Limb (tissue), 2 donors: ENCODE data around the gene TMCC3.
A peak's percentile ranks its signal among the peaks of the same experiment; 100 is the strongest.
"Not testable (repeated sequence)": the region's sequence is repeated elsewhere in the genome, so short reads cannot be mapped to it uniquely, and the experiment has no call there.

Experiments used
- DNase-seq, 2 donors: peaks; one replicate each; pipeline ENCODE4 v3.0.0-alpha.2; 2016; ENCODE audit errors: extremely low spot score in 2 of 2

Gene TMCC3

GRCh38 chr12:94603434-94604365 is 46.7 kb downstream of the TMCC3 start:
- DNase-seq = no peak

GRCh38 chr12:94602024-94602423 is 48.3 kb downstream of the TMCC3 start:
- DNase-seq = no peak

DNA sequence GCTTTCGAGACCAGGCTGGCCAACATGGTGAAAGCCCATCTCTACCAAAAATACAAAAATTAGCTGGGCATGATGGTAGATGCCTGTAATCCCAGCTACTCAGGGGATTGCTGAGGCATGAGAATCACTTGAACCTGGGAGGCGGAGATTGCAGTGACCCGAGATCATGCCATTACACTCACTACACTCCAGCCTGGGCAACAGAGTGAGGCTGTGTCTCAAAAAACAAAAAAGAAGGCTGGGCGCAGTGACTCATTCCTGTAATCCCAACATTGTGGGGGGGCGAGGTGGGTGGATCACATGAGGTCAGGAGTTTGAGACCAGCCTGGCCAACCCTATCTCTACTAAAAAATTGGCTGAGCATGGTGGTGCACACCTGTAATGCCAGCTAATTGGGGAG is 49.0 kb downstream of the TMCC3 start:
- not testable (repeated sequence) for DNase-seq

GRCh38 chr12:94599189-94599588 is 51.2 kb downstream of the TMCC3 start:
- DNase-seq = no peak

GRCh38 chr12:94597268-94597667 is 53.1 kb downstream of the TMCC3 start:
- DNase-seq = no peak

- DNase-seq = no peak
Observed at GRCh38 chr12:94596596-94596995, 53.8 kb downstream of the TMCC3 start.

DNA sequence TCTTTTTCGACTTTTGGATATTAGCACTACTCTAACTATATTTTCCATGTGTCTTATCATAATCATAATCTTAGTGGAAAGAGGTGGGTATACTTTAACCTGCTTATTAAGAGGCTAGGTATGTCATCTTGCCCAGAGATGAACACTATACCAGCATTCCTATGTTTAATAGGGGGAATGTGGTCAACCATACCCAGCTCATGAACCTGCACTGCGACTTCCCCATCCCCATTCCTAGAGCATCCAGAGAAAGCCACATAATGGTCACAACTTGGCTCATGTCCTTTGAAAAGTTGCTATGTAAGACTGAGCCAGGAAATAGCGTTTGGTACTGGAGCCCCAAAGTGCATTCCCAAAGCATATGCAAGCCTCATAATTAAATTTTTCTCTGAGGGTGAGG is 55.2 kb downstream of the TMCC3 start:
- no peak for DNase-seq

GRCh38 chr12:94594443-94594825 is 55.9 kb downstream of the TMCC3 start:
- no peak for DNase-seq

GRCh38 chr12:94593822-94594442 is 56.4 kb downstream of the TMCC3 start:
- no peak for DNase-seq

DNA sequence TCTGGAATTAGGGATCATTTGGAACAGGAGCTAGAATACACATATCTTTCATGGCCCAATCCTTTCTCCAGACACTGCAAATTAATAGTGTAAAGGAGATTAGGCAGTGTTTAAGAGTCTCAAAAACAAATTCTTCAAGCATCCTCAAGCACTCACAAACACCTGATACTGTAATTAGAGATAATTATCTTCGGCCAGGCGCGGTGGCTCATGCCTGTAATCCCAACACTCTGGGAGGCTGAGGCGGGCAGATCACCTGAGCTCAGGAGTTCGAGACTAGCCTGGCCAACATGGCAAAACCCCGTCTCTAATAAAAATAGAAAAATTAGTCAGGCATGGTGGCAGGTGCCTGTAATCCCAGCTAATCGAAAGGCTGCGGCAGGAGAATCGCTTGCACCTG is 57.6 kb downstream of the TMCC3 start:
- not testable (repeated sequence) for DNase-seq

- no peak for DNase-seq
Observed at GRCh38 chr12:94592080-94592479, 58.3 kb downstream of the TMCC3 start.

DNA sequence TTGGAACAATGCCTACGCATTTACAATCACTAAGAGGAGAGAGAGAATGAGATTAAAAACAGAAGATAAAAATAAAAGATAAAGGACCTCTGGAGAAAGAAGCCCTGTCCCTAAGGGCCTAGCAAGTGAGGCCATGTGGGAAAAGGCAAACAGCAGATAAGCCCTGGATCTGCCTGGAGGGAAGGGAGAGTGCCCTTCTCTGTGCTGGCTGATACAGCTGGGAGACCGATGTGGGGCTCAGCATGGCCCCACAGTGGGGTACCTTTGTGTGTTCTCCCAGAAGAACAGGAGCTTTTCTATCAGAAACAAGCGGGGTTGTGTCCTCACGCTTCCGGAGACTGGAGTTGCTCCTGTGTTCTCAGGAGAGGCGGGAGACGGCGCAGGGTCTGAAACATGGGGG is 59.9 kb downstream of the TMCC3 start:
- DNase-seq = no peak

- no peak for DNase-seq
Observed at GRCh38 chr12:94589591-94590001, 60.8 kb downstream of the TMCC3 start.

DNA sequence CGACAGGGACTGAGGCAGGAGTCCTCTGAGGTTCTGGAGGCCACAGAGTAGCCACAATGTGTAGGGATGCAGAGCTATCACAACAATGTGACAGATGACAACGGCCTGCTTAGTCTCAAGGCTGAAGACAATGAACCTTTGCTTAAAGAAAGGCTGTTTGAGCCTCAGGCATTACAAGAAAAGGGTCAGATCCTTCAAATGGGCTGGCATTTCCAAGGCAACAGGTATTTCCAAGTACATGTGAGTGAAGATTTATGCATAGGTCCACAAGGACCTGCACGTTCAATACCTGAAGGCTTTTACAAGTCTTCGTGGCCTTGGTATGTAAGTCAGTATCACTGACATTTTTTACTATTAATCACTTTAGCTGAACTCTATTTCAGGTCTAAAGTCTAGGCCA is 62.0 kb downstream of the TMCC3 start:
- no peak for DNase-seq

DNA sequence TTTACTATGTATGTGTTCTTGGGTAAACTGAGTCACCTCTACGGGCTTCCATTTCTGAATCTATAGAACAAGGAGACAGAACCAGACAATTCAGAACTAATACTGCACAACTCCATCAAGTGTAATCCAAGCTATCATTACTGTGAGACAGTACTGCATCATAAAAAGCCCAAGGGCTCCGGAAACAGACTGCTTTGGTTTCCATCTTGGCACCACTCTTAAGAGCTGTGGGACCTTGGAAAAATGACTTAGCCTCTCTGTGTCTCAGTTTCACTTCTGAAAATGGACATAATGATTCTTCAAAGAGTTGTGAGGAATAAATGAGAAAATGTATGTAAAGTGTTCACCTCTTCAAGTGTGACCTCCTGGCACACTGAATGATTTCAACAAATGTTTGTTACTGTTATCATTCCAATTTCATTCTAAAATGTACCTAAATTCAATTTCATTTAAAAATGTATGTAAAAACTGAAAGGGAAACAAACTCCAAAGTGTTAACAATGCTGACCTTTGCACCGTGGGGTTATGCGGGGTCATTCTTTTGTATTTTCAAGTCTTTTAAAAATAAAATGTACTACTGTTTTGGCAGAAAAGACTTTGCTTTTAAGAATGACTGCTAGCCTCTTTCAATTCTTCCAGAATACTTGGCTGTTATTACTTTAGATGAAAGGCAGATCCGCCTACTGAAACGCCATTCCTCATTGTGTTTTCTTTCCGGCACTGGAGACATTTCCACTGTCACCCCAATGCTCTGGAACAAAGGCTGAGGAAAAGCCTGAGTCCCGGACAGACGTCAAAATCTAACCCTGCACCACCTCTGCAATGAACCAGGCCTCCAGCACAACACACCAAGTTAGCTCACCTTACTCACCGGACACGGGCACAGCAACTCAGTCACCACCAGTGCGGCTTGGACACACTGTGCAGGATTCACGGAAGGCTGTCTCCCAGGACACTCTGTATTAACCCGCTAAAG is 62.8 kb downstream of the TMCC3 start:
- DNase-seq = no peak

- peak in 1 of 2 donors; percentile 36 for DNase-seq
Observed at GRCh38 chr12:94586589-94587259, 63.6 kb downstream of the TMCC3 start.

GRCh38 chr12:94585626-94586025 is 64.7 kb downstream of the TMCC3 start:
- no peak for DNase-seq

- DNase-seq = no peak
Observed at GRCh38 chr12:94584377-94584776, 66.0 kb downstream of the TMCC3 start.

GRCh38 chr12:94582591-94582990 is 67.8 kb downstream of the TMCC3 start:
- DNase-seq = no peak

DNA sequence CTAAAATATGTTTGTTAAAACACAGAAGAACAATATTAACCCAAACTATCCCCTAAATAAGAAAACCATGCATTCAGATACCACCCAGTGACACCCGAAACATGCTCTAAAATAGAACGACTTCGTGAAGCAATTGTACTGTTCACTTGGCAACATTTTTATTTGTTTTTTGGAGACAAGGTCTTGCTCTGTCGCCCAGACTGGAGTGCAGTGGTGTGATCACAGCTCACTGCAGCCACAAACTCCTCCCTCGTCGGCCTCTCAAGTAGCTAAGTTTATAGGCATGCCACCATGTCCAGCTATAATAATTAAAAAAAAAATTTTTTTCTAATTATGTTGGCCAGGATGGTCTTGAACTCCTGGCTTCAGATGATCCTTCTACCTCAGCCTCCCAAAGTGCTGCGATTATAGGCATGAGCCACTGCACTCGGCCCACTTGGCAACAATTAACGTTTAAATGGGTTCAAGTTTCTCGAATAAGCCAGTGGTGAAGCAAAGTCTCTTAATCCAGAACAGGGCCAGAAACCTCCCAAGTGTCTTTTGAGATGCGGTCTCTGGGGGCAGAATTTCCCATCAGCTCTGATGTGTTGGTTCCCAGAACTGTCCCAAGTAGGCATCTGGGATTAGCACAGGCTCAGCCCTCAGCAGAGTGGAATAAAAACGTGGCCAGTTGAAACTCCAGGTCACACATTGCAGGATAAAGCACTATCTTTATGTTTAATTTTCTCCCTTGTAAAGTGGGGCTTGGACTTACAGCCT is 74.5 kb downstream of the TMCC3 start:
- DNase-seq = no peak
